K562 (cell line): ENCODE measurements around the gene RIIAD1. TPM values are rescaled to one million over a fixed set of nuclear protein-coding genes. Genes with fewer than 3 reads are reported as not detected.

Experiments
- ATAC-seq: fragments of 200-7000 bp; cut with Tn5 transposase; 3 replicates; pipeline ENCODE4 v1.9.1; 2020; ENCODE audit warnings: moderate library complexity
- BruUV-seq: library from RNA; stranded (reverse); fragments of 400-500 nt; replicated peaks from 2 replicates; lab custom pipeline; 2021; lab: Mats Ljungman, UMichigan
- CTCF ChIA-PET: fragments of 300-600 bp; formaldehyde crosslinking; extraction: SDS; loops from one replicate; lab custom pipeline; 2021; ENCODE audit warnings: low intra/inter-chr PET ratio; lab: Yijun Ruan, JAX
- POLR2A ChIA-PET: fragments of 300-600, 350-650 bp; sonication (Branson Sonifier 250); formaldehyde crosslinking; extraction: SDS; loops from one replicate; lab custom pipeline; 2021; ENCODE audit warnings: antibody characterized with exemption, inconsistent platforms; lab: Yijun Ruan, JAX
- DNase-seq, 4 experiments: peaks; one replicate each; pipeline versions ENCODE4 v3.0.0 to v3.0.0-alpha.2; 2011 to 2018; ENCODE audit warnings: low spot score in 3 of 4, mixed read lengths in 3 of 4; ENCODE audit errors: extremely low read depth in 1 of 4
- FAIRE-seq: peaks from 2 replicates; lab custom pipeline; 2011; peaks lifted over from hg19 to GRCh38; lab: Jason Lieb, UNC
- H2AFZ ChIP-seq: 2 replicates; pipeline ENCODE4 v1.6.0; 2011; ENCODE audit warnings: low read depth, low read length, control low read depth, inconsistent platforms
- H3K27ac ChIP-seq: fragments of 200-600 bp; 3 replicates; pipeline ENCODE4 v1.8.0; 2011; ENCODE audit warnings: low read depth, mild to moderate bottlenecking, control low read depth, inconsistent platforms, low read length, moderate library complexity, mixed read lengths; ENCODE audit errors: extremely low read depth
- H3K27me3 ChIP-seq, 2 experiments: fragments of 300-600 bp in 1 of 2; 2 replicates in 1 of 2; 3 replicates in 1 of 2; pipeline versions ENCODE4 v1.6.0 to v1.8.0; 2011; ENCODE audit warnings: inconsistent platforms in 2 of 2, low read length in 2 of 2, mild to moderate bottlenecking in 1 of 2, mixed read lengths in 1 of 2, moderate library complexity in 1 of 2; ENCODE audit not compliant: control insufficient read depth in 2 of 2, insufficient read depth in 2 of 2
- H3K36me3 ChIP-seq: fragments of 300-600 bp; 3 replicates; pipeline ENCODE4 v1.8.0; 2011; ENCODE audit warnings: mild to moderate bottlenecking, low read length, inconsistent platforms; ENCODE audit not compliant: control insufficient read depth, insufficient read depth
- H3K4me1 ChIP-seq, 2 experiments: fragments of 200-600 bp in 1 of 2; replicated peaks in 1 of 2; 2 replicates in 1 of 2; 3 replicates in 1 of 2; pipeline versions ENCODE4 v1.5.1 to v1.8.0; 2011; ENCODE audit warnings: inconsistent platforms in 2 of 2, low read length in 2 of 2, mild to moderate bottlenecking in 1 of 2, mixed read lengths in 1 of 2, moderate library complexity in 1 of 2; ENCODE audit not compliant: control insufficient read depth in 2 of 2, insufficient read depth in 2 of 2
- H3K4me2 ChIP-seq: 2 replicates; pipeline ENCODE4 v1.6.1; 2011; ENCODE audit warnings: low read length, control low read depth, inconsistent platforms, mixed read lengths; ENCODE audit not compliant: insufficient read depth
- H3K4me3 ChIP-seq: fragments of 200-600 bp; sonication (generic), shearing (Covaris generic); 2 replicates; pipeline ENCODE4 v1.5.1; 2016; ENCODE audit warnings: control low read depth, inconsistent platforms
- H3K79me2 ChIP-seq: fragments of 200-600 bp; 3 replicates; pipeline ENCODE4 v1.8.0; 2011; ENCODE audit warnings: low read length, inconsistent platforms; ENCODE audit not compliant: control insufficient read depth, insufficient read depth
- H3K9ac ChIP-seq, 2 experiments: 2 replicates each; pipeline versions ENCODE4 v1.6.0 to v1.6.1; 2011; ENCODE audit warnings: low read depth in 2 of 2, low read length in 2 of 2, control low read depth in 1 of 2, inconsistent platforms in 1 of 2, mild to moderate bottlenecking in 1 of 2, mixed read lengths in 1 of 2; ENCODE audit not compliant: insufficient read depth in 1 of 2
- H3K9me1 ChIP-seq: one replicate; pipeline ENCODE4 v1.6.0; 2011; ENCODE audit warnings: inconsistent platforms, mild to moderate bottlenecking, low read length, moderate library complexity; ENCODE audit not compliant: control insufficient read depth, insufficient read depth
- H3K9me3 ChIP-seq: replicated peaks from 2 replicates; pipeline ENCODE4 v1.5.1; 2011; ENCODE audit warnings: low read depth, low read length, inconsistent platforms; ENCODE audit not compliant: control insufficient read depth, insufficient read depth
- H4K20me1 ChIP-seq: replicated peaks from 2 replicates; pipeline ENCODE4 v1.6.1; 2011; ENCODE audit warnings: low read length, inconsistent platforms, mixed read lengths; ENCODE audit not compliant: control insufficient read depth, insufficient read depth
- GABPB2 ChIP-seq: fragments of 250-450 bp; sonication (Bioruptor Pico); conservative IDR thresholded peaks from 2 replicates; pipeline ENCODE4 v1.5.1; 2021; ENCODE audit warnings: mild to moderate bottlenecking
- HLTF ChIP-seq: fragments of 450-650 bp; IDR thresholded peaks from 2 replicates; pipeline ENCODE4 v1.6.1; 2016
- RBM15 ChIP-seq: fragments of 200-400 bp; formaldehyde crosslinking; IDR thresholded peaks from 2 replicates; pipeline ENCODE4 v1.6.1; 2018; ENCODE audit warnings: mild to moderate bottlenecking, low read length, moderate library complexity; ENCODE audit not compliant: insufficient read depth
- SIX5 ChIP-seq, 2 experiments: IDR thresholded peaks; 2 replicates each; pipeline ENCODE4 v1.6.1; 2011; ENCODE audit warnings: low read length in 2 of 2, borderline replicate concordance in 1 of 2, low read depth in 1 of 2, mild to moderate bottlenecking in 1 of 2, moderate library complexity in 1 of 2; ENCODE audit not compliant: insufficient read depth in 1 of 2
- SMARCE1 ChIP-seq: fragments of 450-650 bp; IDR thresholded peaks from 2 replicates; pipeline ENCODE4 v1.7.1; 2016; ENCODE audit warnings: mild to moderate bottlenecking
- SOX6 ChIP-seq: fragments of 450-650 bp; IDR thresholded peaks from 2 replicates; pipeline ENCODE4 v1.6.1; 2014; ENCODE audit warnings: mild to moderate bottlenecking
- SP1 ChIP-seq: sonication (generic); formaldehyde crosslinking; IDR thresholded peaks from 2 replicates; pipeline ENCODE4 v1.8.1; 2022; ENCODE audit warnings: mild to moderate bottlenecking, missing genetic modification reagents
- TBL1XR1 ChIP-seq, 2 experiments: IDR thresholded peaks; 2 replicates each; pipeline ENCODE4 v1.6.1; 2012; ENCODE audit warnings: improper control_type of control experiment in 2 of 2, low read length in 2 of 2, mild to moderate bottlenecking in 1 of 2
- WGBS: fragments of 100-300 bp; shearing (Covaris generic); methylation state at CpG from one replicate; pipeline ENCODE4 v1.1.6; 2016; ENCODE audit warnings: low coverage, mixed read lengths; ENCODE audit not compliant: insufficient coverage; ENCODE audit errors: missing lambda C conversion rate; 5-methylcytosine and 5-hydroxymethylcytosine counted together
- in situ Hi-C: fragments of 300-500 bp; cut with MboI; formaldehyde crosslinking; loops from 4 replicates; pipeline ENCODE4 v1.15.0; 2018; ENCODE audit warnings: inconsistent platforms, mixed read lengths
- intact Hi-C: fragments of 100-400 bp; cut with micrococcal nuclease; formaldehyde crosslinking; loops from 2 replicates; pipeline ENCODE4 v1.14.2; 2022
- polyA plus RNA-seq, 8 experiments: library from polyadenylated mRNA; depleted of rRNA in 4 of 8; stranded (reverse) in 5 of 8; unstranded in 3 of 8; fragments of >200 nt; fragmentation: Nextera tagmentation in 2 of 8; fragmentation: Illumina TruSeq in 1 of 8; extraction: Ambion mirVana in 2 of 8; extraction: Trizol in 1 of 8; gene quantifications; 2 replicates each; pipeline versions ENCODE4 v1.2.1 to v1.2.3, GENCODE V29; 2011 to 2014; ENCODE audit warnings: inconsistent platforms in 1 of 8, missing spikeins in 1 of 8
- total RNA-seq, 7 experiments: library from RNA; depleted of rRNA in 6 of 7; stranded (reverse); fragments of >200 nt in 6 of 7; fragmentation: Illumina TruSeq in 2 of 7; extraction: Trizol in 2 of 7; gene quantifications; 2 replicates each; pipeline versions ENCODE4 v1.2.1 to v1.2.3, GENCODE V29; 2011 to 2021; ENCODE audit warnings: low replicate concordance in 1 of 7
- TF ChIP-seq, protein P1 (sequence below): fragments of 450-650 bp; conservative IDR thresholded peaks from 2 replicates; pipeline ENCODE4 v1.6.1; 2016; ENCODE audit warnings: missing genetic modification characterization, low read depth, mild to moderate bottlenecking, missing compliant biosample characterization, moderate library complexity
- TF ChIP-seq, protein P2 (sequence below), 2 experiments: fragments of 450-650 bp; IDR thresholded peaks; 2 replicates each; pipeline ENCODE4 v1.6.1; 2018; ENCODE audit warnings: mild to moderate bottlenecking in 2 of 2, low read depth in 1 of 2; ENCODE audit not compliant: partially characterized antibody in 2 of 2
- TF ChIP-seq, protein P3 (sequence below): fragments of 250-450 bp; sonication (Bioruptor Pico); IDR thresholded peaks from 2 replicates; pipeline ENCODE4 v1.8.0; 2021; ENCODE audit warnings: moderate library complexity, mild to moderate bottlenecking, inconsistent platforms
- TF ChIP-seq, protein P4 (sequence below): fragments of 250-450 bp; sonication (Bioruptor Pico); IDR thresholded peaks from 2 replicates; pipeline ENCODE4 v1.5.0; 2021; ENCODE audit warnings: mild to moderate bottlenecking, borderline replicate concordance

The RIIAD1 gene
- total and polyA plus RNA-seq, 9 of the 15 experiments (the other 6 are each of a cell fraction or from before 2014, with no cell fraction given): not detected

DNA sequence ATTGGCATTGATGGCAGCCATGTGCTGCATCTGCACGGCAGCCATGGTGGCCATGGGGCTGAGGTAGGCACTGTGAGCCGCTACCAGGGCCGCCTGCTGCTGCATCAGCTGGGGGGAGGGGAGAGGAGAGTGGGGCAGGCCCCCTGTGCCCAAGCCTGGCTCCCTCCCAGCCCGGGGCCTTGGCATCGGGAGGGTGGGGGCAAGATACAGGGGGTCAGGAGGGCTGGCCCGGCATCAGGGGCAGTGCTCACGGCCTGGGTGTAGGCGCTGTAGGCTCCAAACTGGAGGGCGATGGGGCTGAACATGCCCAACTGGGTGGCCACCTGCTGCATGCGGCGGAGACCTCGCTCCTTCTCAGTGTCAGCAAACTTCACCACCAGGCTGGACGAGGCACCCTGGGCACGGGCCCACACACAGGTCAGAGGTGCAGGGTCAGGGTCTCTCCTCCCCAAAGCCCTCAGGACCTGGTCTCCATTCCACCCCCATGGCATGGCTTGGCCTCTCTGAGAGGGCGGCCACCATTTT is 13.7 kb upstream of the RIIAD1 start (continued):
- TF ChIP-seq SIX5 (IDR thresholded peaks at IDR 0.05; ENCODE audit: borderline replicate concordance in 1 of 2, insufficient read depth in 1 of 2, low read depth in 1 of 2, low read length in 2 of 2) (no peak), RBM15 (no peak)
- TF ChIP-seq, all 486 proteins: peak for 0

DNA sequence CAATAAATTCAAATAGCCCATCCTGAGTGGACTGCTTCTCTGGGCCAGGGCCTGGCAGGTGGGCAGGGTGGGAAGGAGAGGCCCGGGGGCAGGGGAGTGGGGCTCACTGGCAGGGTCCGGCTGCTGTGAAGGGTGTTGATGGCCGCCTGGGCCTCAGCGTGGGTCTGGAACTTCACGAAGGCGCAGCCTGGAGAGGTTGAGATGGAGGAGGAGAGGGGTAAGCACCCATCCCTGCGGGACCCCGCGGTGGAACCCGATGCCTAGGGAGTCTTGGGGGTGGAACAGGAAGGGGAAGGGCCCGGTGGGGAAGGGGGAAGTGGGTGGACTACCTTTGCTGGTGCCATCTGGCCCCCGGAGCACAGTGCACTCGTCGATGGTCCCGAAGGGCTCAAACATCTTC is 12.4 kb upstream of the RIIAD1 start:
- ChIA-PET CTCF (no interaction called here), POLR2A (no interaction called here)
- no TSS peak for BruUV-seq
- peaks cover 0 to 48% of the 10 kb centered on the region in 2 experiments; a peak in 2 of 5 replicates for H3K27me3 ChIP-seq
- 2% methylated on average over 11 of the region's 15 CpGs for WGBS
- no peaks in the 10 kb centered on the region for H3K9me1 ChIP-seq
- H3K36me3 ChIP-seq: no peaks in the 10 kb centered on the region
- in situ Hi-C loops: no loop called here
- no peak overlapping the region for H3K4me3 ChIP-seq
- H3K9me3 ChIP-seq: no peaks in the 10 kb centered on the region; the same call in 1 of the 2 replicates
- DNase-seq: no peak
- no peak overlapping the region for H3K9ac ChIP-seq
- H4K20me1 ChIP-seq: peaks cover 26% of the 10 kb centered on the region
- ATAC-seq: no peak
- no peaks in the 10 kb centered on the region for H3K79me2 ChIP-seq
- peaks cover 0 to 9% of the 10 kb centered on the region in 2 experiments; a peak in 2 of 5 replicates for H3K4me1 ChIP-seq
- no peak overlapping the region for H3K27ac ChIP-seq
- no peak overlapping the region for H2AFZ ChIP-seq
- intact Hi-C loops: no loop called here
- H3K4me2 ChIP-seq: no peak overlapping the region
- no peak for FAIRE-seq
- TF ChIP-seq TBL1XR1 (IDR thresholded peaks at IDR 0.05; ENCODE audit: low read length in 2 of 2): no peak
- TF ChIP-seq SOX6: no peak
- TF ChIP-seq, protein P1, sequence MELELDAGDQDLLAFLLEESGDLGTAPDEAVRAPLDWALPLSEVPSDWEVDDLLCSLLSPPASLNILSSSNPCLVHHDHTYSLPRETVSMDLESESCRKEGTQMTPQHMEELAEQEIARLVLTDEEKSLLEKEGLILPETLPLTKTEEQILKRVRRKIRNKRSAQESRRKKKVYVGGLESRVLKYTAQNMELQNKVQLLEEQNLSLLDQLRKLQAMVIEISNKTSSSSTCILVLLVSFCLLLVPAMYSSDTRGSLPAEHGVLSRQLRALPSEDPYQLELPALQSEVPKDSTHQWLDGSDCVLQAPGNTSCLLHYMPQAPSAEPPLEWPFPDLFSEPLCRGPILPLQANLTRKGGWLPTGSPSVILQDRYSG (tag): no peak
- TF ChIP-seq, protein P2, sequence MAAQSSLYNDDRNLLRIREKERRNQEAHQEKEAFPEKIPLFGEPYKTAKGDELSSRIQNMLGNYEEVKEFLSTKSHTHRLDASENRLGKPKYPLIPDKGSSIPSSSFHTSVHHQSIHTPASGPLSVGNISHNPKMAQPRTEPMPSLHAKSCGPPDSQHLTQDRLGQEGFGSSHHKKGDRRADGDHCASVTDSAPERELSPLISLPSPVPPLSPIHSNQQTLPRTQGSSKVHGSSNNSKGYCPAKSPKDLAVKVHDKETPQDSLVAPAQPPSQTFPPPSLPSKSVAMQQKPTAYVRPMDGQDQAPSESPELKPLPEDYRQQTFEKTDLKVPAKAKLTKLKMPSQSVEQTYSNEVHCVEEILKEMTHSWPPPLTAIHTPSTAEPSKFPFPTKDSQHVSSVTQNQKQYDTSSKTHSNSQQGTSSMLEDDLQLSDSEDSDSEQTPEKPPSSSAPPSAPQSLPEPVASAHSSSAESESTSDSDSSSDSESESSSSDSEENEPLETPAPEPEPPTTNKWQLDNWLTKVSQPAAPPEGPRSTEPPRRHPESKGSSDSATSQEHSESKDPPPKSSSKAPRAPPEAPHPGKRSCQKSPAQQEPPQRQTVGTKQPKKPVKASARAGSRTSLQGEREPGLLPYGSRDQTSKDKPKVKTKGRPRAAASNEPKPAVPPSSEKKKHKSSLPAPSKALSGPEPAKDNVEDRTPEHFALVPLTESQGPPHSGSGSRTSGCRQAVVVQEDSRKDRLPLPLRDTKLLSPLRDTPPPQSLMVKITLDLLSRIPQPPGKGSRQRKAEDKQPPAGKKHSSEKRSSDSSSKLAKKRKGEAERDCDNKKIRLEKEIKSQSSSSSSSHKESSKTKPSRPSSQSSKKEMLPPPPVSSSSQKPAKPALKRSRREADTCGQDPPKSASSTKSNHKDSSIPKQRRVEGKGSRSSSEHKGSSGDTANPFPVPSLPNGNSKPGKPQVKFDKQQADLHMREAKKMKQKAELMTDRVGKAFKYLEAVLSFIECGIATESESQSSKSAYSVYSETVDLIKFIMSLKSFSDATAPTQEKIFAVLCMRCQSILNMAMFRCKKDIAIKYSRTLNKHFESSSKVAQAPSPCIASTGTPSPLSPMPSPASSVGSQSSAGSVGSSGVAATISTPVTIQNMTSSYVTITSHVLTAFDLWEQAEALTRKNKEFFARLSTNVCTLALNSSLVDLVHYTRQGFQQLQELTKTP (IDR thresholded peaks at IDR 0.05; ENCODE audit: low read depth in 1 of 2, partially characterized antibody in 2 of 2): no peak
- TF ChIP-seq, protein P3, sequence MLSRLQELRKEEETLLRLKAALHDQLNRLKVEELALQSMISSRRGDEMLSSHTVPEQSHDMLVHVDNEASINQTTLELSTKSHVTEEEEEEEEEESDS (CRISPR knock-in tag): no peak
- TF ChIP-seq SMARCE1: no peak
- no peak for TF ChIP-seq SP1
- TF ChIP-seq, protein P4, sequence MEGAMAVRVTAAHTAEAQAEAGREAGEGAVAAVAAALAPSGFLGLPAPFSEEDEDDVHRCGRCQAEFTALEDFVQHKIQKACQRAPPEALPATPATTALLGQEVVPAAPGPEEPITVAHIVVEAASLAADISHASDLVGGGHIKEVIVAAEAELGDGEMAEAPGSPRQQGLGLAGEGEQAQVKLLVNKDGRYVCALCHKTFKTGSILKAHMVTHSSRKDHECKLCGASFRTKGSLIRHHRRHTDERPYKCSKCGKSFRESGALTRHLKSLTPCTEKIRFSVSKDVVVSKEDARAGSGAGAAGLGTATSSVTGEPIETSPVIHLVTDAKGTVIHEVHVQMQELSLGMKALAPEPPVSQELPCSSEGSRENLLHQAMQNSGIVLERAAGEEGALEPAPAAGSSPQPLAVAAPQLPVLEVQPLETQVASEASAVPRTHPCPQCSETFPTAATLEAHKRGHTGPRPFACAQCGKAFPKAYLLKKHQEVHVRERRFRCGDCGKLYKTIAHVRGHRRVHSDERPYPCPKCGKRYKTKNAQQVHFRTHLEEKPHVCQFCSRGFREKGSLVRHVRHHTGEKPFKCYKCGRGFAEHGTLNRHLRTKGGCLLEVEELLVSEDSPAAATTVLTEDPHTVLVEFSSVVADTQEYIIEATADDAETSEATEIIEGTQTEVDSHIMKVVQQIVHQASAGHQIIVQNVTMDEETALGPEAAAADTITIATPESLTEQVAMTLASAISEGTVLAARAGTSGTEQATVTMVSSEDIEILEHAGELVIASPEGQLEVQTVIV (CRISPR knock-in tag): no peak
- TF ChIP-seq HLTF: no peak
- no peak for TF ChIP-seq GABPB2 (CRISPR knock-in tag)
